ENCODE results near the gene AKAP1. TPM values are rescaled to one million over a fixed set of nuclear protein-coding genes. Genes with fewer than 3 reads are reported as not detected.
A peak's percentile ranks its signal among the peaks of the same experiment; 100 is the strongest.

AKAP1 gene
- polyA plus RNA-seq, 4 donors: 28.9 to 97.7 (median 55.4) TPM

DNA sequence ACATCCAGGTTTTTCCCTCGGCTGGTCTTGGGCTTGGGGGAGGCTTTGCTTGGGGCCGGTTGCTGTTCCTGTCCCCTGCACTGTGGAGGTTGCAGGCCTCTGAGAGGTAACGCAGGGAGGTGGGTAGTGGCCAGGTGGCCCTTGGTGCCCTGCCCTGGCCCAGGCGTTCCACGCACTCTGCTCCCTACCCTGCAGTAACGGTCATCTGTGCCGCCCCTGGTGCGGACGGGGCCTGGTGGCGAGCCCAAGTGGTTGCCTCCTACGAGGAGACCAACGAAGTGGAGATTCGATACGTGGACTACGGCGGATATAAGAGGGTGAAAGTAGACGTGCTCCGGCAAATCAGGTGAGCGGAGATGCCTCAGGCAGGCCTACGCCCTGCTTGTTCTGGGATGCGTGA lies 30.9 kb downstream of the AKAP1 start:
- no peak for DNase-seq
- FAIRE-seq: no peak
- Histone ChIP-seq H3K36me3 (ENCODE audit: control insufficient read depth in 3 of 3, insufficient read depth in 2 of 3, low read depth in 1 of 3, low read length in 3 of 3) (peaks cover 10 to 86% (median 40%) of the 10 kb centered on the region in 3 donors), H3K4me1 (ENCODE audit: control insufficient read depth in 3 of 3, insufficient read depth in 2 of 3, low read depth in 1 of 3, low read length in 2 of 3) (peaks cover 0 to 6% (median 0%) of the 10 kb centered on the region in 3 donors), H3K27ac (ENCODE audit: low read depth in 1 of 3, low read length in 2 of 3) (no peak overlapping the region), H3K9me3 (ENCODE audit: control insufficient read depth in 2 of 2, insufficient read depth in 1 of 2, low read depth in 1 of 2, low read length in 1 of 2) (no peaks in the 10 kb centered on the region), H3K4me3 (ENCODE audit: low read depth in 1 of 3, low read length in 3 of 3) (no peak overlapping the region), H3K27me3 (ENCODE audit: control insufficient read depth in 3 of 3, insufficient read depth in 3 of 3, low read length in 3 of 3) (no peaks in the 10 kb centered on the region)
- WGBS, 3 donors: 97 to 98% (median 97%) methylated on average over 21 of the region's 21 CpGs

DNA sequence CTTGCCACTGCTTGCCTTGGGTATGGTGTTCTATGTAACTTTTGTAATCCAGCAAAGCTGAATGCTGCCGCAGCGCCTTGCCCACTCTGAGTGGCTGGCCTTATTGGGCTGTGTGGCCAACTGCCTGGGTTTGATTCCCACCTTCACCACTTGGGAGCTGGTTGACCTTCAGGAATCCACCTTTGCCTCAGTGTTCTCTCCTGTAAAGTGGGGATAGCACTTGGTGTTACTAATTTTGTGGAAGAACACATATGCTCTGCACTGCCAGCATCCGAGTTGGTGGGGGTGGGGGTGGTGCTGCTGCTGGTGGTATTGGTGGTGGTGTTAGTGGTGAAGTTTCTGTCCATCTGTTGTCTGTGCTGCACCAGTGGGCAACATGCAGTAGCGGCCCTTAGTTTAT lies 32.8 kb downstream of the AKAP1 start:
- Histone ChIP-seq H3K9me3 (ENCODE audit: control insufficient read depth in 2 of 2, insufficient read depth in 1 of 2, low read depth in 1 of 2, low read length in 1 of 2) (no peaks in the 10 kb centered on the region), H3K4me1 (ENCODE audit: control insufficient read depth in 3 of 3, insufficient read depth in 2 of 3, low read depth in 1 of 3, low read length in 2 of 3) (no peaks in the 10 kb centered on the region), H3K36me3 (ENCODE audit: control insufficient read depth in 3 of 3, insufficient read depth in 2 of 3, low read depth in 1 of 3, low read length in 3 of 3) (peaks cover 10 to 87% (median 47%) of the 10 kb centered on the region in 3 donors), H3K27ac (ENCODE audit: low read depth in 1 of 3, low read length in 2 of 3) (no peak overlapping the region), H3K4me3 (ENCODE audit: low read depth in 1 of 3, low read length in 3 of 3) (no peak overlapping the region), H3K27me3 (ENCODE audit: control insufficient read depth in 3 of 3, insufficient read depth in 3 of 3, low read length in 3 of 3) (no peaks in the 10 kb centered on the region)
- no peak for FAIRE-seq
- no peak for DNase-seq
- WGBS, 3 donors: 93 to 100% (median 98%) methylated on average over 4 of the region's 4 CpGs

DNA sequence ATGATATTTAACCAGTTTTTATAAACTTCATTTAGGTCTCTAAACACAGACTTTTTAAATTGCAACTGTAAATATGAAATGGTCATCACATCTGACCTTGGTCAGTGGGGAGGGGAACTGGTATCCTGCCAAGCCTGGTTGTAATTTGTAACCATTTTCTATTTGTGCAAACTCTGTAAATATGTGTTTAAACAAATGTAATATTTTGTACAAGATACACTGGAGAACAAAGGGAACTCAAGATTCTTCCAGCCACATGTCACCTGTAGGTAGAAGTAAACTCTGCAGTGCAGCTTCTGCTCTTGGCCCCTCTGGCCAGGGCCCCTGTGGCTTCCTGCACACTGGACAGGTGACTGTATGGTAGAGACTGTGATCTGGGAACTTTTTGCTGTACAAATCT lies 35.8 kb downstream of the AKAP1 start:
- no peaks in the 10 kb centered on the region for H3K9me3 ChIP-seq (ENCODE audit: control insufficient read depth in 2 of 2, insufficient read depth in 1 of 2, low read depth in 1 of 2, low read length in 1 of 2)
- H3K4me3 ChIP-seq (ENCODE audit: low read depth in 1 of 3, low read length in 3 of 3): no peak overlapping the region
- H3K4me1 ChIP-seq (ENCODE audit: control insufficient read depth in 3 of 3, insufficient read depth in 2 of 3, low read depth in 1 of 3, low read length in 2 of 3): no peaks in the 10 kb centered on the region
- H3K36me3 ChIP-seq (ENCODE audit: control insufficient read depth in 3 of 3, insufficient read depth in 2 of 3, low read depth in 1 of 3, low read length in 3 of 3): peaks cover 13 to 87% (median 41%) of the 10 kb centered on the region in 3 donors
- H3K27me3 ChIP-seq (ENCODE audit: control insufficient read depth in 3 of 3, insufficient read depth in 3 of 3, low read length in 3 of 3): no peaks in the 10 kb centered on the region
- FAIRE-seq (no peak), DNase-seq (no peak)
- no peak overlapping the region for H3K27ac ChIP-seq (ENCODE audit: low read depth in 1 of 3, low read length in 2 of 3)

DNA sequence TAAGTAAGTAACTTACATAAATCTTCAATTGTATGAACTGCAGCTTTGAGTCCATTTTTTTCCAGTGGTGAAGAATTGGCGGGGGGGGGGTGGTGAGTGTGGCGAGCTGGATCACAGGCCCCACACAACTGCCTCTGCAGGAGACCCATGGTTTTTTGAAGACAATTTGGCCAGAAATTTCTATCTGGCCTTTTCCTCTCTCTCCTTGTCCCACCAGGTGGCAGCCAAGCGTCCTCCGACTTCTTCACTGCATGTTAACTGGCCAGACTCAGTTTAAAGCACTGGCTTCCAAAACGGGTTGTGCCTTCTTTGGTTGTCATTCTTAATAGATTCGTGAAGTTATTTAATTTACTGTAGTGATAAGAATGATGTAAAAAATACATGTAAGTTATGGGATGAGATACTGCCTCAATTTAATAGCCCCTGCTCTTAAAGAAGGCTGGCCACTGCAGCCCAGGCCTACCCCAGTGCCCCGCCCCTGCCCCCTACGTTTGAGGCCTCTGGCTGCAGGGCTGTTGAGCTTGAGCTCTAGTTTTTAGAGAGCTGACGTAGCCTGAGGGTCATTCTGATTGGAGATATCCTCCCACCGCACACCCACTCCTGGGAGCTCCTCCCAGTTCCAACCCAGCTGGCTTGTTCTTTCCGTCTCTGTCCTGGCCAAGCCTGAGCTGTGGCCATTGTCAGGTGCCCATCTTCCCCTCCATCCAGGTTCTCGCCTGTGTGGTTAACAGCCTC lies 36.4 kb downstream of the AKAP1 start:
- no peak for FAIRE-seq
- H3K36me3 ChIP-seq (ENCODE audit: control insufficient read depth in 3 of 3, insufficient read depth in 2 of 3, low read depth in 1 of 3, low read length in 3 of 3): peaks cover 13 to 85% (median 37%) of the 10 kb centered on the region in 3 donors
- H3K9me3 ChIP-seq (ENCODE audit: control insufficient read depth in 2 of 2, insufficient read depth in 1 of 2, low read depth in 1 of 2, low read length in 1 of 2): no peaks in the 10 kb centered on the region
- no peak for DNase-seq
- no peak overlapping the region for H3K27ac ChIP-seq (ENCODE audit: low read depth in 1 of 3, low read length in 2 of 3)
- H3K27me3 ChIP-seq (ENCODE audit: control insufficient read depth in 3 of 3, insufficient read depth in 3 of 3, low read length in 3 of 3): no peaks in the 10 kb centered on the region
- H3K4me1 ChIP-seq (ENCODE audit: control insufficient read depth in 3 of 3, insufficient read depth in 2 of 3, low read depth in 1 of 3, low read length in 2 of 3): no peaks in the 10 kb centered on the region
- H3K4me3 ChIP-seq (ENCODE audit: low read depth in 1 of 3, low read length in 3 of 3): no peak overlapping the region
- 61 to 71% (median 68%) methylated on average over 12 of the region's 12 CpGs for WGBS, 3 donors

DNA sequence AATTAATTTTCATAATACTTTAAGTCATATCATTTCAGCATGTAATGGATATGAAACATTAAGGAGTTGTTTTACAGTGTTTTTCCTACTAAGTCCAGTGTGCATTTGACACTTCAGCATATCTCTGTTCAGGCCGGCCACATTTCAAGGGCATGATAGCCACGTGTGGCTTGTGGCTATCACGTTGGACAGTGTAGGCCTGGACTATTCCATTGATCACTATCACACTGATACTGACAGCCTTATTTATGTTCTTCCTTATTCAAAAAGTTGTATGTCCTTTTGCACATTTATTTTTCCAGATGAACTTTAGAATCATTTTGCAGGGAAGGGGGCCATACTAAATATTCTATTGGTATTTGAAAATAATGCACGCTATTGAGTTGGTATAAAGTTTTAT lies 39.0 kb downstream of the AKAP1 start:
- 63 to 76% (median 66%) methylated on average over 4 of the region's 4 CpGs for WGBS, 3 donors
- Histone ChIP-seq H3K27me3 (ENCODE audit: control insufficient read depth in 3 of 3, insufficient read depth in 3 of 3, low read length in 3 of 3) (no peaks in the 10 kb centered on the region), H3K4me1 (ENCODE audit: control insufficient read depth in 3 of 3, insufficient read depth in 2 of 3, low read depth in 1 of 3, low read length in 2 of 3) (no peaks in the 10 kb centered on the region), H3K27ac (ENCODE audit: low read depth in 1 of 3, low read length in 2 of 3) (no peak overlapping the region), H3K9me3 (ENCODE audit: control insufficient read depth in 2 of 2, insufficient read depth in 1 of 2, low read depth in 1 of 2, low read length in 1 of 2) (no peaks in the 10 kb centered on the region), H3K4me3 (ENCODE audit: low read depth in 1 of 3, low read length in 3 of 3) (no peak overlapping the region), H3K36me3 (ENCODE audit: control insufficient read depth in 3 of 3, insufficient read depth in 2 of 3, low read depth in 1 of 3, low read length in 3 of 3) (peaks cover 3 to 64% (median 18%) of the 10 kb centered on the region in 3 donors)
- FAIRE-seq (no peak), DNase-seq (no peak)

DNA sequence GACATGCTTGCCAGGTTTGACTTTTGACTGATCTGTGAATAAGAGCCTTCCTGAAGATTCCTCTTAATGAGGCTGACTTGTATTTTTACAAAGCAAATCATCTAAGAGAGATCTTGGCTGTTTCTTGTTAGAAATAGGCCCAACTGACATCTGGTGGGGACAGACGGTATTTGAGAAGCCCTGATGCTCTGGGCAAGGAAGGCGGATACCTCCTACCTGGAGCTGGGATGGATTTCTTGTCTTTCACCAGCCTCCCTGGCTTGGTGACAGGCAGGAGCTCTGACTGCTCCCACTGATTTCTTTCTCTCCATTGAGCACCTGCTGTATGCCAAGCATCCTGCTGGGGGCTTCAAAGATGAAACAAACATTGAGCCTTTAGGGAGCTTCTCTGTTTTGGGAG lies 40.4 kb downstream of the AKAP1 start:
- WGBS, 3 donors: 89 to 98% (median 93%) methylated on average over 2 of the region's 2 CpGs
- FAIRE-seq (no peak), DNase-seq (no peak)
- no peaks in the 10 kb centered on the region for H3K9me3 ChIP-seq (ENCODE audit: control insufficient read depth in 2 of 2, insufficient read depth in 1 of 2, low read depth in 1 of 2, low read length in 1 of 2)
- H3K4me1 ChIP-seq (ENCODE audit: control insufficient read depth in 3 of 3, insufficient read depth in 2 of 3, low read depth in 1 of 3, low read length in 2 of 3): peaks cover 0 to under 1% (median 0%) of the 10 kb centered on the region in 3 donors
- no peak overlapping the region for H3K27ac ChIP-seq (ENCODE audit: low read depth in 1 of 3, low read length in 2 of 3)
- H3K4me3 ChIP-seq (ENCODE audit: low read depth in 1 of 3, low read length in 3 of 3): no peak overlapping the region
- no peaks in the 10 kb centered on the region for H3K27me3 ChIP-seq (ENCODE audit: control insufficient read depth in 3 of 3, insufficient read depth in 3 of 3, low read length in 3 of 3)
- peaks cover 2 to 54% (median 14%) of the 10 kb centered on the region in 3 donors for H3K36me3 ChIP-seq (ENCODE audit: control insufficient read depth in 3 of 3, insufficient read depth in 2 of 3, low read depth in 1 of 3, low read length in 3 of 3)

DNA sequence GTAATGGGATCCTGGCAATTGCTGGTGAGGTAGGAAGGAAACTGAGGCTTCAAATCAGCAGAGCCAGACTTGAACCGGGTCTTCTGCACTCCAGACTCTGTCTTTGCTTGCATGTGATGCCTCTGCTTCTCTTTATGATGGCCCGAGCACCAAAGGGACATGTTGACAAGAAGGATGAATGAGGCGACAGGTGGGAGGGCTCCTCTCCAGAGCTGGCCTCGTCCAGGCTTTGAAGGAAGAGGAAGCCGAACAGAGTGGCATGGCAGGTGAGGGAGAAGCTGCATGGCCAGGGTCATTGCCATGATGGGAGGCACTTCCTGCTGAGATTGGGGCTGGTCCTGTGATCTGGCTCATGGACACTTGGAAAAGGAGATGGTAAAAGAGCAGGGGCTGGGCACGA lies 40.8 kb downstream of the AKAP1 start:
- H3K4me1 ChIP-seq (ENCODE audit: control insufficient read depth in 3 of 3, insufficient read depth in 2 of 3, low read depth in 1 of 3, low read length in 2 of 3): peaks cover 0 to 5% (median 0%) of the 10 kb centered on the region in 3 donors
- DNase-seq (no peak), FAIRE-seq (no peak)
- no peak overlapping the region for H3K27ac ChIP-seq (ENCODE audit: low read depth in 1 of 3, low read length in 2 of 3)
- peaks cover 2 to 53% (median 14%) of the 10 kb centered on the region in 3 donors for H3K36me3 ChIP-seq (ENCODE audit: control insufficient read depth in 3 of 3, insufficient read depth in 2 of 3, low read depth in 1 of 3, low read length in 3 of 3)
- no peaks in the 10 kb centered on the region for H3K27me3 ChIP-seq (ENCODE audit: control insufficient read depth in 3 of 3, insufficient read depth in 3 of 3, low read length in 3 of 3)
- H3K4me3 ChIP-seq (ENCODE audit: low read depth in 1 of 3, low read length in 3 of 3): no peak overlapping the region
- H3K9me3 ChIP-seq (ENCODE audit: control insufficient read depth in 2 of 2, insufficient read depth in 1 of 2, low read depth in 1 of 2, low read length in 1 of 2): no peaks in the 10 kb centered on the region
- 87 to 93% (median 90%) methylated on average over 6 of the region's 6 CpGs for WGBS, 3 donors

DNA sequence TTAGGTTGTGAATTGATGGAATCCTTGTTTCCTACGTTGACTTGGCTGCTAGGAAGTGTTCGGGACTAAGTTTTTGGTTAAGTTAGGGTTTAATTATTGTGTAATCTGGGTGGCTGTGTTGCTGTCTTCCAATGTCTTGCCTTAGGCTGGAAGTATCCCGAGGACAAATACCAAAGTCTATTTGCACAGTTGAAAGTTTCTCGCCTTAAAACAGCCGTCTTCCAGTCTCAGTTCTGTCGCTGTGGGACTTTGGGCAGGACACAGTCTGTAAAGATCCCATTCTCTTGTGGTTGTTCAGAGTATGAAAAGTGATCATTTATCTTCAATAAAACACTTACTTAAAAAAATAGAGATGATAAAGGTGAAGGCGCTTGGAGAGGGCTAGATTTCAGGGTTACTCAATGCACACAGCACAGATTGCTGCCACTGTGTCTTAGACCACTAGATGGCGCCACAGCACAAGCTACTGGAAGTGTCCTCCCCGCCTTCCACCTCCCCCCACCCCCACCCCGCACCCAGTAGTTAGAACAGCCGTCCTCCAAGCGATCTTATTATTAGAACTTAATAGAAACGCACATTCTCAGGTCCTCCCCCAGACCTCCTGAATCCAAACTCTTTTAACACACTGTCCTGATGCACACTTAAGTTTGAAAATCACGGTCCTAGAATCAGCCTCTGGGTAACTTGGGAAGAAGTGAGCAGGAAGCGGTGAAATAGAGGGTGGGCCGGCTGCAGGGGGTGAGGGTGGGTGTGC lies 45.8 kb downstream of the AKAP1 start:
- no peak overlapping the region for H3K4me3 ChIP-seq (ENCODE audit: low read depth in 1 of 3, low read length in 3 of 3)
- no peak overlapping the region for H3K27ac ChIP-seq (ENCODE audit: low read depth in 1 of 3, low read length in 2 of 3)
- peaks cover 0 to 5% (median 0%) of the 10 kb centered on the region in 3 donors for H3K4me1 ChIP-seq (ENCODE audit: control insufficient read depth in 3 of 3, insufficient read depth in 2 of 3, low read depth in 1 of 3, low read length in 2 of 3)
- no peaks in the 10 kb centered on the region for H3K9me3 ChIP-seq (ENCODE audit: control insufficient read depth in 2 of 2, insufficient read depth in 1 of 2, low read depth in 1 of 2, low read length in 1 of 2)
- no peaks in the 10 kb centered on the region for H3K27me3 ChIP-seq (ENCODE audit: control insufficient read depth in 3 of 3, insufficient read depth in 3 of 3, low read length in 3 of 3)
- DNase-seq: peak; percentile 85
- H3K36me3 ChIP-seq (ENCODE audit: control insufficient read depth in 3 of 3, insufficient read depth in 2 of 3, low read depth in 1 of 3, low read length in 3 of 3): peaks cover 0 to 6% (median 0%) of the 10 kb centered on the region in 3 donors
- FAIRE-seq: no peak
- 12 to 25% (median 13%) methylated on average over 16 of the region's 16 CpGs for WGBS, 3 donors
